HG03175 (cell line): ENCODE data around the gene SLAMF9.
"Not testable (repeated sequence)": the region's sequence is repeated elsewhere in the genome, so short reads cannot be mapped to it uniquely, and the experiment has no call there.

Experiments used
- ATAC-seq: cut with Tn5 transposase; IDR thresholded peaks from one replicate; pipeline ENCODE4 v1.9.1; 2021; ENCODE audit warnings: mild to moderate bottlenecking, moderate library complexity; ENCODE audit not compliant: unreplicated experiment

The SLAMF9 gene

GRCh38 chr1:159922511-159923202, 31.4 kb downstream of the SLAMF9 start:
- ATAC-seq, result no peak

GRCh38 chr1:159921700-159922504, 32.1 kb downstream of the SLAMF9 start:
- ATAC-seq, result no peak

DNA sequence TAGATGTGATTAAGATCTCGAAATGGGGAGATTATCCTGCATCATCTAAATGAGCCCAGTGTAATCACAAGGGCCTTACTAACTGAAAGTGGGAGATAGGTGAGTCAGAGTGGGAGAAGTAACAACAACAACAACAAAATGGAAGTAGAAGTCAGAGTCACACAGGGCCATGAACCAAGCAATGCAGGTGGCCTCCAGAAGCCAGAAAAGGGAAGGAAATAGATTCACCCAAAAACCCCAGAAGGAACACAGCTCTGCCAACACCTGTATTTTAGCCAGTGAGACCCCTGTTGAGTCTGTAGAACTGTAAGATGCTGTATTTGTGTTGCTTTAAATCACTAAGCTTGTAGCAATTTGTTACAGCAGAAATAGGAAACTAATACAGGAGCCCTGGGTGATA, 32.8 kb downstream of the SLAMF9 start:
- ATAC-seq, result peak; percentile 19

- no peak for ATAC-seq
These were observed 33.4 kb downstream of the SLAMF9 start for GRCh38 chr1:159920651-159921050.

DNA sequence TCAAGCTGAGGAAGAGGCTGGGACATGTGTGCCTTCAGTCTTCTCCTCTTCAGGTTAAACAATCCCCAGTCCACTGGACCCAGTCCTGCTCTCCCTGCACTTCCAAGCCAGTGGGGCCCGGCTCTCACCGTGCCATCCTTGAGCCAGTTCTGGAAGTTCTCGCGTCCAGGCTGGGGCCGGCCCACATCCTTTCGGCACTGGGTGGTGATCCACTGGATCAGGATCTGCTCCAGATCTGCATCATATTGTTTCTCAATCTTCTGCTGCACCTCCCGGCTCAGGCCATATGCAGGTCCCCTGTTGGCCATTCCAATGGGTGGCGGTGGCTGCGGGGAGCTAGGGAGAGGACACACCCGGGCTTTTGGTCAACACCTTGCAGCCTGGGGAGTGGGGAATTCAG, 33.8 kb downstream of the SLAMF9 start:
- no peak for ATAC-seq

DNA sequence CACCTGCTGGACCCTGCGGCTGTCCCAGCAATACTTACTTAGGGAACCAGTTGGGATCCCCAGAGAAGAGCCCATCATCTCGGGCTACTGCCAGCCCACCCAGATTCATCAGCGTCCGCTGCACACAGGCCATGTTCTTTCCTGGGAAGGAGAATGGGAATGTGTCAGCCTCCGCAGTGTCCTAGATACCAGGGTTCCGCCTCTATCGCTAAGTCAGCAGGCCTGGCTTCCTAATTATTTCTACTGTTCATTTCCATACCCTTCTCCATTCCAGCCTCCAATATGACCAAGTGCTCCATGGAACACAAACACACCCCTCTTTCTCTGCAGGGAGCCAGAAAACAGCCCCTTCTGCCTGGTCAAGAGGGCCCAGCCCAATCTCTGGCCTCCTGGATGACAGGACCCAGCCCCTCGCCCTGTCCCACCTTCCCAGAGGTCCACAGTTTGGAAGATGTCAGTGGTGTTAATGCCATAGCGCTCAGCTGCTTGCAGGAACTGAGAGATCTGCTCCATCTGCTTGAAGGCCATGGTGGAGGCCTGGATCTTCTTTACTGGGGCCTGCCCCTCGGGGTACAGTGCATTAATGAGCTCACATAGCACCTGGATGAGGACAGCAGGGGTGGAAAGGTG, 34.7 kb downstream of the SLAMF9 start:
- ATAC-seq, result no peak

GRCh38 chr1:159918352-159919200, 35.5 kb downstream of the SLAMF9 start:
- ATAC-seq, result no peak

GRCh38 chr1:159917533-159918351, 36.3 kb downstream of the SLAMF9 start:
- no peak for ATAC-seq

- no peak for ATAC-seq
These were observed 37.6 kb downstream of the SLAMF9 start for GRCh38 chr1:159916242-159917051.

GRCh38 chr1:159915571-159916241, 38.3 kb downstream of the SLAMF9 start:
- no peak for ATAC-seq

- no peak for ATAC-seq
These were observed 39.6 kb downstream of the SLAMF9 start for GRCh38 chr1:159914252-159915018.

DNA sequence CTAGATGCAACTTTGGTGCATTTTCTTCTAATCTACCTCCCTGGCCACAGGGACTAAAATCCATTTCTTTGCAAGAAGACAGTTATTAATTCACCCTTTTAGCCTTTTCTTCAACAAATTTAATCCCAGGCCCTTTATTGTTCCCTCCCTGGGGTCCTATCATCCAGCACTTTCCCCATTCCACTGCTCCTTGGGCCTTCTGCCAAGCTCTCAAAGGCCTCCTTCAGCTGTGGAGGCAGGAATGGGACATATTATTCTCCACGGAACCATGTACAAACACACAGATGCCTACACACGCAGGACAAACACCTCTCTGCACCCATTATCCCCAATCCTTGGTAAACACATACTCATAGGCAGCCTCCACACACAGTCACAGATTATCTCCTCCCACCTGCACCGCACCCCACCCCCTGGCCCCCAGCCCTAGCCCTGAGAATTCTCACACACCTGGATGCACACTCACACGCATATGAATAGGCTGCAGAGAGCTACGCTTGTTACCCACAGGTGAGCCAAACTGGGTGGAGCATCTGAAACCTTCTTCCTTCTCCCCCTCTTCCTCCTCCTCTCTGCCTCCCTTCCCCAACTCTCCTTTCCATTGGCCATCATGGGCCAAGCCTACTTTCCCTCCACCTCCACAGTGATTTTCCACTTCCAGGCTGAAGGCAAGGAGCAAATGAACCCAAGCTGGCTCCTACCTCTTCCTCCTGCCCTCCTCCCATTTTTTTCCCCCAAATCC, 40.4 kb downstream of the SLAMF9 start:
- no peak for ATAC-seq

DNA sequence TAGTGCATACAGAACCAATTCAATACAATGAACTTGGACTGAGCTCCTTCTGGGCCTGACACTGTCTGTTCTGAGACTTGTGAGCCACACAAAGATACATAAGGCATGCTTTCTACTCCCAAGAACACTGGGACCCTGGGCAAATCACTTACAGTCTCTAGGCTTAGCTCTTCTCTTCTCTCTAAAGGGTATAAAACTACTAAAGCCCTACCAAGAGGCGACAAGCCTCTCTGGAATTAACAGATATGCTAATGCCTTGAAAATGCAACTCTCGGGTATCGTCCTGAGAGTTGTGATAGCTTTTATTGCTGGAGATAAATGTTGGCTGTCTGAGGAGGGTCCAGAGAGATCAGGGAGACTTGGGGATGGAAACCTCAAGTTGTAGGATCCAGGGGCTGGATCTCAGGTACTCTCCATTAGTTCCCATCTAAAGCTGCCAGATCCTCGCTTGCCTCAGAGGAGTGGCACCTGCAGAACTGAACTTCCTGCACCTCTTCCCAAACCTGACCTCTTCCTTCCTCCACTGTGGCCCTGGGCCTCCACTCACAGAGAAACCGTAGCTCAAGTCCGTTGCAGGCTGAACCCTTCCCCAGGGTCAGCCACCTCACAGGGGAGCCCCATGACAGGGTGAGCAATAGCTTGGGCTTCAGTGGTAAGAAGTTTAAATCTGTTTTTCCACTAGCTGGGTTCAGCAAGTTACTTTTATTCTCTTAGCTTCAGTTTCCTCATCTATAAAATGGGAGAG, 42.5 kb downstream of the SLAMF9 start:
- no peak for ATAC-seq

- ATAC-seq, result no peak
These were observed 45.8 kb downstream of the SLAMF9 start for GRCh38 chr1:159908031-159908940.

DNA sequence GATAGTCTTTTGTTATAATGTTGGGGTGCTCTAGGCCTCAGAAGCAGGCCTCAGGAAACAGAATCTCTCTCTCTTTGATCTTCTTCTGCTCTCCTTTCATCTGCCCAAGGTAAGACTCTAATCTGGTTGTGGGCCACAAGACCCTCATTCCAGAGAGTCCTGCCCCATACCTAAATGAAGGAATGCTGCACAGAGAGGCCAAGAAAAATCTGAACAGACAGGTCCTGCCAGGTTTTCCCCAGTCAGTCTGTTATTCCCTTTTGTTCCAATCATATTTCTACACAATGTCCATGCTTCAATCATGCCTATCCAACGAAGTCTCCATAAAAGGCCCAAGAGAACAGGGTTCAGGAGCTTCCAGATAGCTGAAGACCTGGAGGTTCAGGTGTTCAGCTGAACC, 47.1 kb downstream of the SLAMF9 start:
- ATAC-seq, result no peak

- ATAC-seq, result not testable (repeated sequence)
These were observed 50.0 kb downstream of the SLAMF9 start for GRCh38 chr1:159904036-159904435.
